ENCODE data around the gene BMP4.
"Not testable (repeated sequence)": the region's sequence is repeated elsewhere in the genome, so short reads cannot be mapped to it uniquely, and the experiment has no call there.

BMP4 gene

GRCh38 chr14:53984958-53985357, 28.3 kb upstream of the BMP4 start:
- H3K4me1 ChIP-seq (ENCODE audit: control insufficient read depth in 5 of 5, insufficient read depth in 5 of 5, low read length in 5 of 5); H3K36me3 ChIP-seq (ENCODE audit: control insufficient read depth in 5 of 5, insufficient read depth in 5 of 5, low read length in 5 of 5); H3K9ac ChIP-seq (ENCODE audit: low read length in 5 of 5); H3K27ac ChIP-seq (ENCODE audit: low read depth, low read length); H3K4me3 ChIP-seq (ENCODE audit: low read depth in 1 of 5, low read length in 5 of 5); H3K27me3 ChIP-seq (ENCODE audit: control insufficient read depth in 5 of 5, insufficient read depth in 4 of 5, low read length in 5 of 5): not testable (repeated sequence)
- peaks cover 3 to 15% (median 5%) of the 10 kb centered on the region in 5 donors for H3K9me3 ChIP-seq (ENCODE audit: control insufficient read depth in 5 of 5, low read length in 5 of 5)

- no peaks in the 10 kb centered on the region for H3K27me3 ChIP-seq (ENCODE audit: control insufficient read depth in 5 of 5, insufficient read depth in 4 of 5, low read length in 5 of 5)
- no peak overlapping the region for H3K27ac ChIP-seq (ENCODE audit: low read depth, low read length)
- peaks cover 3 to 15% (median 5%) of the 10 kb centered on the region in 5 donors for H3K9me3 ChIP-seq (ENCODE audit: control insufficient read depth in 5 of 5, low read length in 5 of 5)
- no peak overlapping the region for H3K9ac ChIP-seq (ENCODE audit: low read length in 5 of 5)
- no peaks in the 10 kb centered on the region for H3K36me3 ChIP-seq (ENCODE audit: control insufficient read depth in 5 of 5, insufficient read depth in 5 of 5, low read length in 5 of 5)
- H3K4me1 ChIP-seq (ENCODE audit: control insufficient read depth in 5 of 5, insufficient read depth in 5 of 5, low read length in 5 of 5), result peaks cover 0 to 6% (median 2%) of the 10 kb centered on the region in 5 donors
- H3K4me3 ChIP-seq (ENCODE audit: low read depth in 1 of 5, low read length in 5 of 5), result no peak overlapping the region
Measured at GRCh38 chr14:53983112-53983511, 26.5 kb upstream of the BMP4 start.

- Histone ChIP-seq H3K9ac (ENCODE audit: low read length in 5 of 5) (no peak overlapping the region), H3K27me3 (ENCODE audit: control insufficient read depth in 5 of 5, insufficient read depth in 4 of 5, low read length in 5 of 5) (no peaks in the 10 kb centered on the region), H3K9me3 (ENCODE audit: control insufficient read depth in 5 of 5, low read length in 5 of 5) (peaks cover 3 to 15% (median 5%) of the 10 kb centered on the region in 5 donors), H3K27ac (ENCODE audit: low read depth, low read length) (no peak overlapping the region), H3K4me1 (ENCODE audit: control insufficient read depth in 5 of 5, insufficient read depth in 5 of 5, low read length in 5 of 5) (peaks cover 0 to 6% (median 2%) of the 10 kb centered on the region in 5 donors), H3K36me3 (ENCODE audit: control insufficient read depth in 5 of 5, insufficient read depth in 5 of 5, low read length in 5 of 5) (no peaks in the 10 kb centered on the region), H3K4me3 (ENCODE audit: low read depth in 1 of 5, low read length in 5 of 5) (no peak overlapping the region)
Measured at GRCh38 chr14:53982546-53982945, 25.9 kb upstream of the BMP4 start.

GRCh38 chr14:53979747-53980642, 23.4 kb upstream of the BMP4 start:
- Histone ChIP-seq H3K27ac (ENCODE audit: low read depth, low read length) (no peak overlapping the region), H3K4me1 (ENCODE audit: control insufficient read depth in 5 of 5, insufficient read depth in 5 of 5, low read length in 5 of 5) (peaks cover 0 to 6% (median 2%) of the 10 kb centered on the region in 5 donors), H3K9ac (ENCODE audit: low read length in 5 of 5) (no peak overlapping the region), H3K4me3 (ENCODE audit: low read depth in 1 of 5, low read length in 5 of 5) (no peak overlapping the region), H3K36me3 (ENCODE audit: control insufficient read depth in 5 of 5, insufficient read depth in 5 of 5, low read length in 5 of 5) (no peaks in the 10 kb centered on the region), H3K9me3 (ENCODE audit: control insufficient read depth in 5 of 5, low read length in 5 of 5) (peaks cover 3 to 9% (median 5%) of the 10 kb centered on the region in 5 donors), H3K27me3 (ENCODE audit: control insufficient read depth in 5 of 5, insufficient read depth in 4 of 5, low read length in 5 of 5) (no peaks in the 10 kb centered on the region)

- Histone ChIP-seq H3K27ac (ENCODE audit: low read depth, low read length) (no peak overlapping the region), H3K36me3 (ENCODE audit: control insufficient read depth in 5 of 5, insufficient read depth in 5 of 5, low read length in 5 of 5) (no peaks in the 10 kb centered on the region), H3K4me3 (ENCODE audit: low read depth in 1 of 5, low read length in 5 of 5) (no peak overlapping the region), H3K9ac (ENCODE audit: low read length in 5 of 5) (no peak overlapping the region), H3K4me1 (ENCODE audit: control insufficient read depth in 5 of 5, insufficient read depth in 5 of 5, low read length in 5 of 5) (peaks cover 0 to 6% (median 2%) of the 10 kb centered on the region in 5 donors), H3K27me3 (ENCODE audit: control insufficient read depth in 5 of 5, insufficient read depth in 4 of 5, low read length in 5 of 5) (no peaks in the 10 kb centered on the region), H3K9me3 (ENCODE audit: control insufficient read depth in 5 of 5, low read length in 5 of 5) (peaks cover under 1 to 2% (median 1%) of the 10 kb centered on the region in 5 donors)
Measured at GRCh38 chr14:53979113-53979681, 22.6 kb upstream of the BMP4 start.

GRCh38 chr14:53978194-53978593, 21.6 kb upstream of the BMP4 start:
- Histone ChIP-seq H3K9me3 (ENCODE audit: control insufficient read depth in 5 of 5, low read length in 5 of 5) (no peaks in the 10 kb centered on the region), H3K27me3 (ENCODE audit: control insufficient read depth in 5 of 5, insufficient read depth in 4 of 5, low read length in 5 of 5) (no peaks in the 10 kb centered on the region), H3K4me1 (ENCODE audit: control insufficient read depth in 5 of 5, insufficient read depth in 5 of 5, low read length in 5 of 5) (peaks cover 0 to 6% (median 2%) of the 10 kb centered on the region in 5 donors), H3K9ac (ENCODE audit: low read length in 5 of 5) (no peak overlapping the region), H3K36me3 (ENCODE audit: control insufficient read depth in 5 of 5, insufficient read depth in 5 of 5, low read length in 5 of 5) (no peaks in the 10 kb centered on the region), H3K27ac (ENCODE audit: low read depth, low read length) (no peak overlapping the region), H3K4me3 (ENCODE audit: low read depth in 1 of 5, low read length in 5 of 5) (no peak overlapping the region)

- Histone ChIP-seq H3K27ac (ENCODE audit: low read depth, low read length) (no peak overlapping the region), H3K9ac (ENCODE audit: low read length in 5 of 5) (no peak overlapping the region), H3K27me3 (ENCODE audit: control insufficient read depth in 5 of 5, insufficient read depth in 4 of 5, low read length in 5 of 5) (no peaks in the 10 kb centered on the region), H3K4me1 (ENCODE audit: control insufficient read depth in 5 of 5, insufficient read depth in 5 of 5, low read length in 5 of 5) (peaks cover 0 to 6% (median 2%) of the 10 kb centered on the region in 5 donors), H3K4me3 (ENCODE audit: low read depth in 1 of 5, low read length in 5 of 5) (no peak overlapping the region), H3K9me3 (ENCODE audit: control insufficient read depth in 5 of 5, low read length in 5 of 5) (no peaks in the 10 kb centered on the region), H3K36me3 (ENCODE audit: control insufficient read depth in 5 of 5, insufficient read depth in 5 of 5, low read length in 5 of 5) (no peaks in the 10 kb centered on the region)
Measured at GRCh38 chr14:53975444-53975843, 18.8 kb upstream of the BMP4 start.

GRCh38 chr14:53971521-53971920, 14.9 kb upstream of the BMP4 start:
- Histone ChIP-seq H3K27ac (ENCODE audit: low read depth, low read length) (no peak overlapping the region), H3K9ac (ENCODE audit: low read length in 5 of 5) (no peak overlapping the region), H3K9me3 (ENCODE audit: control insufficient read depth in 5 of 5, low read length in 5 of 5) (no peaks in the 10 kb centered on the region), H3K36me3 (ENCODE audit: control insufficient read depth in 5 of 5, insufficient read depth in 5 of 5, low read length in 5 of 5) (no peaks in the 10 kb centered on the region), H3K4me1 (ENCODE audit: control insufficient read depth in 5 of 5, insufficient read depth in 5 of 5, low read length in 5 of 5) (no peaks in the 10 kb centered on the region), H3K4me3 (ENCODE audit: low read depth in 1 of 5, low read length in 5 of 5) (no peak overlapping the region), H3K27me3 (ENCODE audit: control insufficient read depth in 5 of 5, insufficient read depth in 4 of 5, low read length in 5 of 5) (no peaks in the 10 kb centered on the region)

GRCh38 chr14:53969326-53969725, 12.7 kb upstream of the BMP4 start:
- no peak overlapping the region for H3K9ac ChIP-seq (ENCODE audit: low read length in 5 of 5)
- peaks cover 0 to 3% (median 0%) of the 10 kb centered on the region in 5 donors for H3K27me3 ChIP-seq (ENCODE audit: control insufficient read depth in 5 of 5, insufficient read depth in 4 of 5, low read length in 5 of 5)
- H3K4me3 ChIP-seq (ENCODE audit: low read depth in 1 of 5, low read length in 5 of 5), result no peak overlapping the region
- no peaks in the 10 kb centered on the region for H3K4me1 ChIP-seq (ENCODE audit: control insufficient read depth in 5 of 5, insufficient read depth in 5 of 5, low read length in 5 of 5)
- no peaks in the 10 kb centered on the region for H3K9me3 ChIP-seq (ENCODE audit: control insufficient read depth in 5 of 5, low read length in 5 of 5)
- H3K36me3 ChIP-seq (ENCODE audit: control insufficient read depth in 5 of 5, insufficient read depth in 5 of 5, low read length in 5 of 5), result no peaks in the 10 kb centered on the region
- no peak overlapping the region for H3K27ac ChIP-seq (ENCODE audit: low read depth, low read length)

GRCh38 chr14:53968726-53969125, 12.1 kb upstream of the BMP4 start:
- Histone ChIP-seq H3K27ac (ENCODE audit: low read depth, low read length) (no peak overlapping the region), H3K36me3 (ENCODE audit: control insufficient read depth in 5 of 5, insufficient read depth in 5 of 5, low read length in 5 of 5) (no peaks in the 10 kb centered on the region), H3K27me3 (ENCODE audit: control insufficient read depth in 5 of 5, insufficient read depth in 4 of 5, low read length in 5 of 5) (peaks cover 0 to 5% (median under 1%) of the 10 kb centered on the region in 5 donors), H3K9ac (ENCODE audit: low read length in 5 of 5) (no peak overlapping the region), H3K9me3 (ENCODE audit: control insufficient read depth in 5 of 5, low read length in 5 of 5) (no peaks in the 10 kb centered on the region), H3K4me1 (ENCODE audit: control insufficient read depth in 5 of 5, insufficient read depth in 5 of 5, low read length in 5 of 5) (peaks cover 0 to 2% (median 1%) of the 10 kb centered on the region in 5 donors), H3K4me3 (ENCODE audit: low read depth in 1 of 5, low read length in 5 of 5) (no peak overlapping the region)
